Measurements from ENCODE around the gene BCAS3.

DNA sequence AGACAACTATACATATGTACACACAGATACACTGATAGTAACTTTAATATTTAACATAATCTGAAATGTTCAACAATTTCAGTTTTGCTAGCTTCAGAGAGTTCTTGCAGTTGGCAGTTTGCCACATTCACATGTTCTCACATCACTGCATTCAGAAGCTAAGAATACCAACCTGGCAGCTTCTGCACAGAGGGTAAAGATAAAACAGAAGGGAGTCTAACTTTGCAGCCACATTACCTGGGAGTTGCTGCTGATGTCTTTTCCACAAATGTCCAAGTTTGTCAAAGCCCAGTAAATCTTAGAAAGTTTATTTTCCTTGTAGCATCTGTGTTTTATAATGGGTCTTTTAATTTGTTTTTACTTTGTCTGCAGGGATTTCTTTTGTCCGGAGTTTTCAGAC lies 332.0 kb downstream of the BCAS3 start:
- no peak for TF ChIP-seq CTCF (conservative IDR thresholded peaks at IDR 0.05; ENCODE audit: low read length)
- TF ChIP-seq EZH2phosphoT487 (IDR thresholded peaks at IDR 0.05; ENCODE audit: borderline replicate concordance, low read depth, low read length), result no peak
